Nucleus accumbens (tissue), 56 donors: ENCODE results near the gene GNAS-AS1.
A peak's percentile ranks its signal among the peaks of the same experiment; 100 is the strongest.

Experiments used
- DNase-seq, 56 donors: peaks; one replicate each; lab custom pipeline; 2025; lab: John Stamatoyannopoulos, UW

Gene GNAS-AS1

GRCh38 chr20:58815448-58815847 is 35.3 kb downstream of the GNAS-AS1 start:
- no peak for DNase-seq

- DNase-seq, result no peak
Observed at GRCh38 chr20:58813369-58813768, 37.3 kb downstream of the GNAS-AS1 start.

- DNase-seq, result peak in 2 of 56 donors; percentile 2 to 8
Observed at GRCh38 chr20:58811334-58811733, 39.4 kb downstream of the GNAS-AS1 start.

- DNase-seq, result no peak
Observed at GRCh38 chr20:58810879-58811250, 39.8 kb downstream of the GNAS-AS1 start.

GRCh38 chr20:58810116-58810878 is 40.4 kb downstream of the GNAS-AS1 start:
- DNase-seq, result peak in 4 of 56 donors; percentile 2 to 33 (median 10)

- DNase-seq, result no peak
Observed at GRCh38 chr20:58808271-58809046, 42.2 kb downstream of the GNAS-AS1 start.

GRCh38 chr20:58807801-58808200 is 42.9 kb downstream of the GNAS-AS1 start:
- DNase-seq, result no peak

- DNase-seq, result no peak
Observed at GRCh38 chr20:58803533-58803932, 47.2 kb downstream of the GNAS-AS1 start.

- no peak for DNase-seq
Observed at GRCh38 chr20:58802061-58802460, 48.6 kb downstream of the GNAS-AS1 start.

- no peak for DNase-seq
Observed at GRCh38 chr20:58800134-58800871, 50.4 kb downstream of the GNAS-AS1 start.

- DNase-seq, result peak in 14 of 56 donors; percentile 1 to 53 (median 11)
Observed at GRCh38 chr20:58797371-58798338, 53.0 kb downstream of the GNAS-AS1 start.

- DNase-seq, result no peak
Observed at GRCh38 chr20:58795923-58796245, 54.8 kb downstream of the GNAS-AS1 start.

- no peak for DNase-seq
Observed at GRCh38 chr20:58795181-58795922, 55.4 kb downstream of the GNAS-AS1 start.

GRCh38 chr20:58794510-58795180 is 56.1 kb downstream of the GNAS-AS1 start:
- no peak for DNase-seq

GRCh38 chr20:58793512-58794420 is 56.9 kb downstream of the GNAS-AS1 start:
- no peak for DNase-seq

GRCh38 chr20:58792426-58792825 is 58.3 kb downstream of the GNAS-AS1 start:
- no peak for DNase-seq

GRCh38 chr20:58791286-58791685 is 59.4 kb downstream of the GNAS-AS1 start:
- DNase-seq, result no peak

GRCh38 chr20:58790454-58790853 is 60.2 kb downstream of the GNAS-AS1 start:
- DNase-seq, result no peak
